Karpas-422 (cell line): ENCODE measurements around the gene RITA1. TPM values are rescaled to one million over a fixed set of nuclear protein-coding genes. Genes with fewer than 3 reads are reported as not detected.
A peak's percentile ranks its signal among the peaks of the same experiment; 100 is the strongest.

ENCODE experiments used
- DNase-seq: peaks from one replicate; pipeline ENCODE4 v3.0.0-alpha.2; 2015
- H2AFZ ChIP-seq: fragments of 200-600 bp; sonication (generic); 2 replicates; pipeline ENCODE4 v1.6.1; 2014; ENCODE audit warnings: antibody characterized with exemption, low read length, mixed read lengths
- H3K27ac ChIP-seq: fragments of 200-600 bp; sonication (generic); 2 replicates; pipeline ENCODE4 v1.5.1; 2014; ENCODE audit warnings: mild to moderate bottlenecking, low read length, moderate library complexity
- H3K27me3 ChIP-seq: fragments of 200-600 bp; sonication (generic); 2 replicates; pipeline ENCODE4 v1.6.1; 2014; ENCODE audit warnings: low read length, mixed read lengths
- H3K36me3 ChIP-seq: fragments of 200-600 bp; sonication (generic); 2 replicates; pipeline ENCODE4 v1.6.1; 2014; ENCODE audit warnings: low read length, mixed read lengths; ENCODE audit not compliant: insufficient read depth
- H3K4me1 ChIP-seq: fragments of 200-600 bp; sonication (generic); 2 replicates; pipeline ENCODE4 v1.6.1; 2014; ENCODE audit warnings: mild to moderate bottlenecking, low read length, mixed read lengths
- H3K4me2 ChIP-seq: fragments of 200-600 bp; sonication (generic); 2 replicates; pipeline ENCODE4 v1.6.1; 2014; ENCODE audit warnings: low read length, low read depth, mild to moderate bottlenecking; ENCODE audit not compliant: poor library complexity, severe bottlenecking
- H3K4me3 ChIP-seq: fragments of 200-600 bp; sonication (generic); 2 replicates; pipeline ENCODE4 v1.5.1; 2014; ENCODE audit warnings: mild to moderate bottlenecking, antibody characterized with exemption, low read length, mixed read lengths
- H3K79me2 ChIP-seq: fragments of 200-600 bp; sonication (generic); 2 replicates; pipeline ENCODE4 v1.6.1; 2014; ENCODE audit warnings: mild to moderate bottlenecking, low read length, mixed read lengths
- H3K9ac ChIP-seq: fragments of 200-600 bp; sonication (generic); 2 replicates; pipeline ENCODE4 v1.6.0; 2014; ENCODE audit warnings: low read length
- H3K9me2 ChIP-seq: fragments of 200-600 bp; sonication (generic), shearing (Covaris generic); replicated peaks from 2 replicates; pipeline ENCODE4 v1.6.0; 2014; ENCODE audit warnings: mild to moderate bottlenecking, low read length, moderate library complexity; ENCODE audit not compliant: insufficient read depth
- H3K9me3 ChIP-seq: fragments of 300-700, 200-600 bp; sonication (generic); 2 replicates; pipeline ENCODE4 v1.6.1; 2014; ENCODE audit warnings: low read length, mixed read lengths
- H4K20me1 ChIP-seq: fragments of 200-600 bp; sonication (generic); 2 replicates; pipeline ENCODE4 v1.6.1; 2014; ENCODE audit warnings: mild to moderate bottlenecking, antibody characterized with exemption, low read length, low read depth; ENCODE audit not compliant: insufficient read depth
- total RNA-seq: library from RNA; depleted of rRNA; stranded (reverse); fragments of >200 nt; shearing (Covaris generic); gene quantifications from 2 replicates; pipeline ENCODE4 v1.2.3, GENCODE V29; 2014; ENCODE audit warnings: low replicate concordance

RITA1 gene
- total RNA-seq, 1 experiment from 2014 or later = 34.3 TPM

- no peaks in the 10 kb centered on the region for H3K27me3 ChIP-seq
- no peak overlapping the region for H3K9ac ChIP-seq
- peaks cover 17% of the 10 kb centered on the region for H3K79me2 ChIP-seq
- no peak overlapping the region for H3K27ac ChIP-seq
- H3K9me2 ChIP-seq = no peaks in the 10 kb centered on the region
- H3K4me3 ChIP-seq = no peak overlapping the region
- DNase-seq = no peak
- no peak overlapping the region for H2AFZ ChIP-seq
- H4K20me1 ChIP-seq = peaks cover 6% of the 10 kb centered on the region; the same call in 1 of the 2 replicates
- H3K4me1 ChIP-seq = peaks cover 5% of the 10 kb centered on the region
- peaks cover 39% of the 10 kb centered on the region for H3K36me3 ChIP-seq
- H3K9me3 ChIP-seq = no peaks in the 10 kb centered on the region
- H3K4me2 ChIP-seq = no peak overlapping the region
Measured at GRCh38 chr12:113169697-113170096, 15.8 kb upstream of the RITA1 start.

- Histone ChIP-seq H3K4me1 (peaks cover 5% of the 10 kb centered on the region), H2AFZ (no peak overlapping the region), H3K79me2 (peaks cover 17% of the 10 kb centered on the region), H3K27me3 (no peaks in the 10 kb centered on the region), H4K20me1 (peaks cover 9% of the 10 kb centered on the region; the same call in 1 of the 2 replicates), H3K9ac (no peak overlapping the region), H3K9me2 (no peaks in the 10 kb centered on the region), H3K9me3 (no peaks in the 10 kb centered on the region), H3K4me3 (no peak overlapping the region), H3K4me2 (no peak overlapping the region), H3K27ac (no peak overlapping the region), H3K36me3 (peaks cover 41% of the 10 kb centered on the region)
- no peak for DNase-seq
Measured at GRCh38 chr12:113170457-113170856, 15.1 kb upstream of the RITA1 start.

DNA sequence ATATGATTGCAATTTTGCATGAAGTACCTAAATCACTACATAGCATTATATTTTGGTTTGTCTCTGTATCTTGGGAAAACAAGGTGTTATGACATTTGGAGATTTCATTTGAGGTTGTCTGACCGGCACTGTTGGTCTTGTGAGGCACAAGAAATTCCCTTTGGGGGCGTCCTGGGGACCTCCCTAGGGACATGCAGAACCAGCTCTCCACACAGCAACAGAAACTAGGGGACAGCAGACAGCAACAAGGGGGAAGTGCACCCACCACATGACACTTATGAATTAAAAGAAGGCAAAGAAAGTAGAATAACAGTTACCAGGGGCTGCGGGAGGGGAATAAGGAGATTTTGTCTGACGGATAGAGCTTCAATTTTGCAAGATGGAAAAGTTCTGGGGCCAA is 14.6 kb upstream of the RITA1 start:
- Histone ChIP-seq H3K36me3 (peaks cover 41% of the 10 kb centered on the region), H3K4me1 (peaks cover 5% of the 10 kb centered on the region), H3K4me2 (no peak overlapping the region), H3K79me2 (peaks cover 17% of the 10 kb centered on the region), H3K9me3 (no peaks in the 10 kb centered on the region), H3K27me3 (no peaks in the 10 kb centered on the region), H4K20me1 (peaks cover 9% of the 10 kb centered on the region; the same call in 1 of the 2 replicates), H3K27ac (no peak overlapping the region), H3K9me2 (no peaks in the 10 kb centered on the region), H3K4me3 (no peak overlapping the region), H2AFZ (no peak overlapping the region), H3K9ac (no peak overlapping the region)
- no peak for DNase-seq

GRCh38 chr12:113171543-113171942 is 14.0 kb upstream of the RITA1 start:
- no peak for DNase-seq
- Histone ChIP-seq H3K9me2 (no peaks in the 10 kb centered on the region), H3K79me2 (peaks cover 17% of the 10 kb centered on the region), H3K4me1 (peaks cover 5% of the 10 kb centered on the region), H3K27ac (no peak overlapping the region), H3K27me3 (no peaks in the 10 kb centered on the region), H3K4me2 (no peak overlapping the region), H3K9ac (no peak overlapping the region), H2AFZ (no peak overlapping the region), H4K20me1 (peaks cover 9% of the 10 kb centered on the region; the same call in 1 of the 2 replicates), H3K36me3 (peaks cover 42% of the 10 kb centered on the region), H3K4me3 (no peak overlapping the region), H3K9me3 (no peaks in the 10 kb centered on the region)

DNA sequence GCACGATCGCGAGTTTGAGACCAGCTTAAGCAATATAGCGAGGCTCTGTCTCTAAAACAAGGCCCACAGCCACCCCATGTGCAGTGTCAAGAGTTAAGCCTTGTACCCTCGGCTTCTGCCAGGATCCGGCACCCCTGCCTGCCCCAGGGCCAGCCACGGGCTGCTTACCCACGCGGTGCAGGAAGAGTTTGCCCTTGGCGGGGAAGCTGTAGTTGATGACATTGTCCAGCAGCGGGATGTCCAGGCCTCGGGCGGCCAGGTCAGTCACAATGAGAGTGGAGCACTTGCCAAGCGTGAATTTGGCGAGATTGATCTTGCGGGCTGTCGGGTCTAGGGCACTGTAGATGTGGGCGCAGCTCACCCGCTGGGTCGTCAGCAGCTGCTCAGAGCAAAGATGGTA is 13.3 kb upstream of the RITA1 start:
- no peaks in the 10 kb centered on the region for H3K9me2 ChIP-seq
- no peak overlapping the region for H3K4me2 ChIP-seq
- peaks cover 5% of the 10 kb centered on the region for H3K4me1 ChIP-seq
- no peaks in the 10 kb centered on the region for H3K9me3 ChIP-seq
- H4K20me1 ChIP-seq = peaks cover 9% of the 10 kb centered on the region; the same call in 1 of the 2 replicates
- no peak overlapping the region for H2AFZ ChIP-seq
- H3K27ac ChIP-seq = no peak overlapping the region
- H3K36me3 ChIP-seq = peaks cover 48% of the 10 kb centered on the region
- no peaks in the 10 kb centered on the region for H3K27me3 ChIP-seq
- no peak overlapping the region for H3K9ac ChIP-seq
- DNase-seq = no peak
- no peak overlapping the region for H3K4me3 ChIP-seq
- H3K79me2 ChIP-seq = peaks cover 17% of the 10 kb centered on the region

DNA sequence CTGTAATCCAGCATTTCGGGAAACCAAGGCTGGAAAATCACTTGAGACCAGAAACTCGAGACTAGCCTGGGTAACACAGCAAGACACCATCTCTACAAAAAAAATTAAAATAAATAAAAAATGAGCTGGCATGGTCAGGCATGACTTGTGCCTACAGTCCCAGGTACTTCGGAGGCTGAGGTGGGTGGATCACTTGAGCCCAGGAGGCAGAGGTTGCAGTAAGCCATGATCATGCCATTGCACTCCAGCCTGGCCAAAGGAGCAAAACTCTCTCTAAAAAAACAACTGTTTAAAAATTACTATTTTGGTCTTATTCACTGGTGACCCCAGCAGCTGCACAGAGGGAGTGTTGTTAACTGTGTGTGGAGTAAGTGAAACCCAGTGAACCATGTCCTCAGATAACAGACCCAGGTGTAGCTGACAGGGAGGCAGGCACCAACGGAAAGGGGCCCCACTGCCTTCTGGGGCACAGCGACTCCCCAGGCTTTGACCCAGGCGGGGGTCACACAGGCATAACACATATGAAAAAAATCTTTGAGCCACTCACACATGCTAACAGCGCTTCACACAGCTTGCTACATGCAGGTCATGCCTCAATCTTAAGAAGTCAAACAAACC is 12.3 kb upstream of the RITA1 start:
- H3K79me2 ChIP-seq = peaks cover 17% of the 10 kb centered on the region
- peak overlapping the region; percentile 27; the same call in 1 of the 2 replicates for H3K27ac ChIP-seq
- H2AFZ ChIP-seq = no peak overlapping the region
- no peaks in the 10 kb centered on the region for H3K9me2 ChIP-seq
- no peak overlapping the region for H3K4me2 ChIP-seq
- peaks cover 5% of the 10 kb centered on the region for H3K4me1 ChIP-seq
- H4K20me1 ChIP-seq = peaks cover 9% of the 10 kb centered on the region; the same call in 1 of the 2 replicates
- peaks cover 58% of the 10 kb centered on the region for H3K36me3 ChIP-seq
- no peaks in the 10 kb centered on the region for H3K9me3 ChIP-seq
- no peak overlapping the region for H3K4me3 ChIP-seq
- no peak overlapping the region for H3K9ac ChIP-seq
- no peak for DNase-seq
- H3K27me3 ChIP-seq = no peaks in the 10 kb centered on the region

GRCh38 chr12:113174461-113175384 is 10.8 kb upstream of the RITA1 start:
- no peaks in the 10 kb centered on the region for H3K9me2 ChIP-seq
- H3K27ac ChIP-seq = no peak overlapping the region
- no peak overlapping the region for H3K9ac ChIP-seq
- H2AFZ ChIP-seq = no peak overlapping the region
- H3K79me2 ChIP-seq = peaks cover 17% of the 10 kb centered on the region
- H3K4me1 ChIP-seq = peaks cover 5% of the 10 kb centered on the region
- H3K9me3 ChIP-seq = no peaks in the 10 kb centered on the region
- H3K4me3 ChIP-seq = no peak overlapping the region
- no peaks in the 10 kb centered on the region for H3K27me3 ChIP-seq
- peaks cover 73% of the 10 kb centered on the region for H3K36me3 ChIP-seq
- peaks cover 6% of the 10 kb centered on the region; the same call in 1 of the 2 replicates for H4K20me1 ChIP-seq
- DNase-seq = peak; percentile 94
- H3K4me2 ChIP-seq = no peak overlapping the region

- Histone ChIP-seq H3K79me2 (peaks cover 40% of the 10 kb centered on the region), H3K27ac (no peak overlapping the region), H3K4me3 (no peak overlapping the region), H3K9me3 (no peaks in the 10 kb centered on the region), H3K27me3 (no peaks in the 10 kb centered on the region), H4K20me1 (peaks cover 11% of the 10 kb centered on the region; the same call in 1 of the 2 replicates), H3K36me3 (peaks cover 58% of the 10 kb centered on the region), H3K4me2 (no peak overlapping the region), H2AFZ (no peak overlapping the region), H3K9me2 (no peaks in the 10 kb centered on the region), H3K4me1 (peaks cover 10% of the 10 kb centered on the region), H3K9ac (no peak overlapping the region)
- DNase-seq = no peak
Measured at GRCh38 chr12:113179023-113179422, 6.5 kb upstream of the RITA1 start.
